HEK293 (cell line): ENCODE results near the gene TUFM.

Experiments used
- CTCF ChIP-seq: fragments of 450-650 bp; formaldehyde crosslinking; IDR thresholded peaks from 2 replicates; pipeline ENCODE4 v1.5.1; 2016; ENCODE audit warnings: missing biosample characterization, missing genetic modification characterization
- PATZ1 ChIP-seq: fragments of 450-650 bp; formaldehyde crosslinking; IDR thresholded peaks from 2 replicates; pipeline ENCODE4 v1.5.1; 2016; ENCODE audit warnings: missing biosample characterization, missing genetic modification characterization
- PBX3 ChIP-seq: sonication (generic); formaldehyde crosslinking; IDR thresholded peaks from 2 replicates; pipeline ENCODE4 v1.8.1; 2022; ENCODE audit warnings: mild to moderate bottlenecking, moderate library complexity, missing genetic modification reagents
- ZBTB11 ChIP-seq: fragments of 450-650 bp; formaldehyde crosslinking; conservative IDR thresholded peaks from 2 replicates; pipeline ENCODE4 v1.5.1; 2016; ENCODE audit warnings: low read depth, missing biosample characterization, missing genetic modification characterization
- ZBTB8A ChIP-seq: fragments of 450-650 bp; formaldehyde crosslinking; IDR thresholded peaks from 2 replicates; pipeline ENCODE4 v1.5.1; 2016; ENCODE audit warnings: missing biosample characterization, missing genetic modification characterization
- ZNF274 ChIP-seq, 2 experiments: fragments of 200-500 bp in 1 of 2; fragments of 450-650 bp in 1 of 2; sonication (Bioruptor generic) in 1 of 2; formaldehyde crosslinking in 1 of 2; IDR thresholded peaks; 2 replicates each; pipeline versions ENCODE4 v1.5.1 to v1.6.1; 2014 to 2016; ENCODE audit warnings: borderline replicate concordance in 1 of 2, inconsistent platforms in 1 of 2, low read length in 1 of 2, missing biosample characterization in 1 of 2, missing genetic modification characterization in 1 of 2
- ZNF623 ChIP-seq: fragments of 450-650 bp; formaldehyde crosslinking; IDR thresholded peaks from 2 replicates; pipeline ENCODE4 v1.5.1; 2016; ENCODE audit warnings: missing biosample characterization, missing genetic modification characterization
- ZNF785 ChIP-seq: fragments of 450-650 bp; formaldehyde crosslinking; IDR thresholded peaks from 2 replicates; pipeline ENCODE4 v1.5.1; 2016; ENCODE audit warnings: missing biosample characterization, missing genetic modification characterization
- ZNF830 ChIP-seq: fragments of 450-650 bp; IDR thresholded peaks from 2 replicates; pipeline ENCODE4 v1.5.0; 2018; ENCODE audit warnings: missing biosample characterization, missing genetic modification characterization, low read depth, mild to moderate bottlenecking, moderate library complexity

GRCh38 chr16:28821874-28822519, 24.2 kb downstream of the TUFM start:
- TF ChIP-seq ZNF785, result no peak
- TF ChIP-seq CTCF (tag by site-specific recombination), result no peak
- no peak for TF ChIP-seq PATZ1 (tag by site-specific recombination)
- no peak for TF ChIP-seq ZBTB8A (tag by site-specific recombination)
- TF ChIP-seq ZBTB11 (tag by site-specific recombination), result no peak
- TF ChIP-seq ZNF623 (tag by site-specific recombination), result no peak
- TF ChIP-seq ZNF830 (tag by site-specific recombination), result no peak
- TF ChIP-seq PBX3 (CRISPR knock-in tag), result no peak
- no peak for TF ChIP-seq ZNF274 (IDR thresholded peaks at IDR 0.05; ENCODE audit: low read length)
- TF ChIP-seq ZNF274 (tag by site-specific recombination; IDR thresholded peaks at IDR 0.05; ENCODE audit: borderline replicate concordance), result no peak
